Right lobe of liver (tissue), 4 donors: ENCODE data around the gene DNAH1.

Experiments used
- CTCF ChIP-seq, 4 donors: fragments of 200-600 bp in 3 of 4; fragments of 450-650 bp in 1 of 4; IDR thresholded peaks; one replicate each; pipeline versions ENCODE4 v1.5.1 to v1.8.0; 2016 to 2022; ENCODE audit warnings: antibody characterized with exemption in 4 of 4, mild to moderate bottlenecking in 2 of 4
- POLR2A ChIP-seq: fragments of 450-650 bp; IDR thresholded peaks from one replicate; pipeline ENCODE4 v1.6.1; 2017; ENCODE audit warnings: antibody characterized with exemption, mild to moderate bottlenecking
- donor health status: DM: no; HTN: no; CAD: no.
- donor health status: DM: no; HTN: no; CAD: no.
- donor health status: DM: no; HTN: yes; CAD: no.

GRCh38 chr3:52373676-52374075 is 57.6 kb downstream of the DNAH1 start:
- no peak for TF ChIP-seq CTCF (IDR thresholded peaks at IDR 0.05)
- TF ChIP-seq POLR2A, result no peak
